Activated CD8-positive, alpha-beta T cell treated with anti-CD3 and anti-CD28 coated beads for 36 hours (primary cell): Measurements from ENCODE around the gene TRDN. TPM values are rescaled to one million over a fixed set of nuclear protein-coding genes. Genes with fewer than 3 reads are reported as not detected.

Experiments
- ATAC-seq: fragments of 200-7000 bp; cut with Tn5 transposase; one replicate; pipeline ENCODE4 v1.10.0; 2021; ENCODE audit warnings: mild to moderate bottlenecking, moderate library complexity
- CTCF ChIA-PET: fragments of 350-600 bp; sonication (Branson Sonifier 250); formaldehyde crosslinking; loops from one replicate; lab custom pipeline; 2021; ENCODE audit warnings: antibody characterized with exemption; lab: Charles Lee
- POLR2A ChIA-PET: fragments of 350-600 bp; sonication (Branson Sonifier 250); formaldehyde crosslinking; loops from one replicate; lab custom pipeline; 2021; ENCODE audit warnings: antibody characterized with exemption; lab: Charles Lee
- DNase-seq: peaks from one replicate; pipeline ENCODE4 v3.0.0-alpha.2; 2020
- H3K27ac Mint-ChIP-seq: one replicate; pipeline ENCODE4 v1.8.0; 2021; ENCODE audit warnings: mild to moderate bottlenecking, mixed read lengths
- H3K27me3 Mint-ChIP-seq: one replicate; pipeline ENCODE4 v1.8.0; 2021; ENCODE audit warnings: mixed read lengths
- H3K36me3 Mint-ChIP-seq: one replicate; pipeline ENCODE4 v1.8.0; 2021; ENCODE audit warnings: low read depth, mixed read lengths
- H3K4me1 Mint-ChIP-seq: one replicate; pipeline ENCODE4 v1.8.0; 2021; ENCODE audit warnings: low read depth, mixed read lengths
- H3K4me3 Mint-ChIP-seq: one replicate; pipeline ENCODE4 v1.8.0; 2021; ENCODE audit warnings: mild to moderate bottlenecking, moderate library complexity, mixed read lengths
- H3K9me3 Mint-ChIP-seq: one replicate; pipeline ENCODE4 v1.8.0; 2021; ENCODE audit warnings: mixed read lengths
- intact Hi-C: fragments of 100-400 bp; cut with micrococcal nuclease; formaldehyde crosslinking; loops from one replicate; pipeline ENCODE4 v1.10.0; 2022
- total RNA-seq, 2 experiments: library from RNA; stranded (reverse); gene quantifications; one replicate each; pipeline ENCODE4 v1.2.3, GENCODE V29; 2021
- TF ChIP-seq, protein P1 (sequence below): fragments of 200-600 bp; IDR thresholded peaks from one replicate; pipeline ENCODE4 v1.8.0; 2022; ENCODE audit warnings: antibody characterized with exemption, mild to moderate bottlenecking

The TRDN gene
- total RNA-seq, 2 experiments from 2014 or later: not detected

DNA sequence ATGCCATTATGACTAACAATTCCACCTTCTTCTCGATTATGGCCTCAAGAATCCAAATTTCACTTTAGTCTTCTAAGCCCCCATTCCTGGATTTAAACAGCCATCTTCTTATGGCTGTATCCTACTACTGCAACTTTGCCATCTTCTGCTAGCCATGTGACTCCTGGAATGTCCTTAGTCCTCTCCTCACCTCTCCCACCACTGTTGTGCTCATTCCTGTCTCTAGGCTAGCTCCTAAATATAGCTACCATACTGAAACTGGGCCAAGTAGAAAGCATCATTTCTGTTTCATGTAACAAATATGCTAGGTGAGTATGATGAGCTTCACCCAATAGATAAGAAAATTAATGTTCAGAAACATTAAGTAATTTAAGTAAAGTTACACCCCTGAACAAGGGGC lies 327.6 kb downstream of the TRDN start:
- H3K27ac Mint-ChIP-seq: no peak overlapping the region
- CTCF ChIA-PET: no interaction called here
- no peak for ATAC-seq
- no peak overlapping the region for H3K4me3 Mint-ChIP-seq
- H3K36me3 Mint-ChIP-seq: no peaks in the 10 kb centered on the region
- intact Hi-C loops: no loop called here
- H3K9me3 Mint-ChIP-seq: peaks cover 2% of the 10 kb centered on the region
- POLR2A ChIA-PET: no interaction called here
- no peak for DNase-seq
- no peaks in the 10 kb centered on the region for H3K27me3 Mint-ChIP-seq
- no peaks in the 10 kb centered on the region for H3K4me1 Mint-ChIP-seq
- TF ChIP-seq, protein P1, sequence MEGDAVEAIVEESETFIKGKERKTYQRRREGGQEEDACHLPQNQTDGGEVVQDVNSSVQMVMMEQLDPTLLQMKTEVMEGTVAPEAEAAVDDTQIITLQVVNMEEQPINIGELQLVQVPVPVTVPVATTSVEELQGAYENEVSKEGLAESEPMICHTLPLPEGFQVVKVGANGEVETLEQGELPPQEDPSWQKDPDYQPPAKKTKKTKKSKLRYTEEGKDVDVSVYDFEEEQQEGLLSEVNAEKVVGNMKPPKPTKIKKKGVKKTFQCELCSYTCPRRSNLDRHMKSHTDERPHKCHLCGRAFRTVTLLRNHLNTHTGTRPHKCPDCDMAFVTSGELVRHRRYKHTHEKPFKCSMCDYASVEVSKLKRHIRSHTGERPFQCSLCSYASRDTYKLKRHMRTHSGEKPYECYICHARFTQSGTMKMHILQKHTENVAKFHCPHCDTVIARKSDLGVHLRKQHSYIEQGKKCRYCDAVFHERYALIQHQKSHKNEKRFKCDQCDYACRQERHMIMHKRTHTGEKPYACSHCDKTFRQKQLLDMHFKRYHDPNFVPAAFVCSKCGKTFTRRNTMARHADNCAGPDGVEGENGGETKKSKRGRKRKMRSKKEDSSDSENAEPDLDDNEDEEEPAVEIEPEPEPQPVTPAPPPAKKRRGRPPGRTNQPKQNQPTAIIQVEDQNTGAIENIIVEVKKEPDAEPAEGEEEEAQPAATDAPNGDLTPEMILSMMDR: no peak

DNA sequence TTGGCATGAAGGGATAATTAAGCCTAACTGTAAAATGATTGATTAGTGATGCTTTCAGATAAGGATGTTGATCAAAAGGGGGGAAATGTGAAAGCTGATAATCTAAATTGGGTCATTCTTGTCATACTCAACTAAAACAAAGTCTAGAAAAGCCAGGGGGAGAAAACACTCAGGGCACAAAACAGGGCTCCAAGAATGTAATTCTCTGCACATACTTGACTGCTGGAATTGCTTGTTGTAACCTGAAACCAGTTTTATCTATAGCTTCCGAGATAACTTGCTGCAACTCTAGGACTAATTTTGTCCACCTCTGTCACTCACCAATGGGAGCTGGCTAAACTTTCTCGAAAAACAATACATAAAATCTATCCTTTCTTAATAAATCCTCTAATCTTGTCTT lies 330.4 kb downstream of the TRDN start:
- POLR2A ChIA-PET: no interaction called here
- H3K9me3 Mint-ChIP-seq: no peaks in the 10 kb centered on the region
- H3K36me3 Mint-ChIP-seq: no peaks in the 10 kb centered on the region
- H3K4me1 Mint-ChIP-seq: no peaks in the 10 kb centered on the region
- H3K27ac Mint-ChIP-seq: no peak overlapping the region
- intact Hi-C loops: no loop called here
- H3K4me3 Mint-ChIP-seq: no peak overlapping the region
- ATAC-seq: no peak
- CTCF ChIA-PET: no interaction called here
- TF ChIP-seq, protein P1: no peak
- DNase-seq: no peak
- no peaks in the 10 kb centered on the region for H3K27me3 Mint-ChIP-seq

DNA sequence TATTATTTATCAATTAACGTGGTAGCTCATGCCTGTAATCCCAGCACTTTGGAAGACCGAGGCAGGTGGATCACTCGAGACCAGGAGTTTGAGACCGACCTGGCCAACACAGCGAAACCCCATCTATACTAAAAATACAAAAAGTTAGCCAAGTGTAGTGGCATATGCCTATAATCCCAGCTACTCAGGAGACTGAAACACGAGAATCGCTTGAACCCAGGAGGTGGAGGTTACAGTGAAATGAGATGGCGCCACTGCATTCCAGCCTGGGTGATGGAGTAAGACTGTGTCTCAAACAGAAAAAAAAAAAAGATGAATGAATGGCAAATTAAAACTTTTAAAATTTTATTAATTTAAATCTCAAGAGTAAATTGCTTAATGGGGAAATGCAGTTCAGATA lies 341.1 kb downstream of the TRDN start:
- Mint-ChIP-seq H3K27ac (no peak overlapping the region), H3K36me3 (no peaks in the 10 kb centered on the region), H3K9me3 (peaks cover 1% of the 10 kb centered on the region), H3K27me3 (no peaks in the 10 kb centered on the region), H3K4me3 (no peak overlapping the region), H3K4me1 (no peaks in the 10 kb centered on the region)
- ChIA-PET CTCF (no interaction called here), POLR2A (no interaction called here)
- no peak for DNase-seq
- ATAC-seq: no peak
- intact Hi-C loops: no loop called here
- TF ChIP-seq, protein P1: no peak

DNA sequence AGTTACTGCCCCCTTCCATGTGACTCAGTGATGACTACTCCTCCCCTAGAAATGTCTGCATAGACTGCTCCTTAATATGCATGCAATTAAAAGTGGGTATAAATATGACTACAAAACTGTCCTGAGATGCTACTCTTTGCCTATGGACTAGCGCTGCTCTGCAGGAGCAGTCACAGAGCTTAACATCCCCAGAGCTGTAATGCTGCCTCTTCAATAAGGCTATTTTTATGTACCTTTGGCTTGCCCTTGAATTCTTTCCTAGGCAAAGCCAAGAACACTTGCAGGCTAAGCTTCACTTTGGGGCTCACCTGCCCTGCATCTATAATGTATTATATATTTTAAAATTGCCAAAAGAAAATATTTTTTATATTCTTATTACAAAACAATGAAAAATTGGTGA lies 341.6 kb downstream of the TRDN start:
- H3K4me3 Mint-ChIP-seq: no peak overlapping the region
- DNase-seq (no peak), ATAC-seq (no peak)
- H3K27ac Mint-ChIP-seq: no peak overlapping the region
- H3K36me3 Mint-ChIP-seq: no peaks in the 10 kb centered on the region
- TF ChIP-seq, protein P1: no peak
- intact Hi-C loops: no loop called here
- H3K27me3 Mint-ChIP-seq: no peaks in the 10 kb centered on the region
- H3K4me1 Mint-ChIP-seq: no peaks in the 10 kb centered on the region
- H3K9me3 Mint-ChIP-seq: peaks cover 1% of the 10 kb centered on the region
- ChIA-PET POLR2A (no interaction called here), CTCF (no interaction called here)

DNA sequence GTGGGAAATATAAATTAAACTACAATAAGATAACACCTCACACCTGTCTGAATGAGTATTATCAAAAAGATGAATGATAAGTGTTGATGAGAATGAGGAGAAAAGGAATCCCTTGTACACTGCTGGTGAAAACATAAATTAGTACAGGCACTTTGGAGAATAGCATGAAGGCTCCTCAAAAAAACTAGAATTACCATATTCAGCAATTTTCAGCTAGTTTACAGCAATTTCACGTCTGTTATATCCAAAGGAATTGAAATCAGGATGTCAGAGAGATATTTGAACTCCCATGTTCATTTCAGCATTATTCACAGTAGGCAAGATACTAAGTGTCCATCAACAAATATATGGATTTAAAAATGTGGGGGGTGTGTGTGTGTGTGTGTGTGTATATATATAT lies 348.1 kb downstream of the TRDN start:
- DNase-seq (no peak), ATAC-seq (no peak)
- Mint-ChIP-seq H3K4me3 (no peak overlapping the region), H3K27me3 (no peaks in the 10 kb centered on the region), H3K27ac (no peak overlapping the region), H3K4me1 (no peaks in the 10 kb centered on the region), H3K36me3 (no peaks in the 10 kb centered on the region), H3K9me3 (peaks cover 2% of the 10 kb centered on the region)
- intact Hi-C loops: no loop called here
- CTCF ChIA-PET: no interaction called here
- POLR2A ChIA-PET: no interaction called here
- TF ChIP-seq, protein P1: no peak
